ENCODE measurements around the gene RAB10.

DNA sequence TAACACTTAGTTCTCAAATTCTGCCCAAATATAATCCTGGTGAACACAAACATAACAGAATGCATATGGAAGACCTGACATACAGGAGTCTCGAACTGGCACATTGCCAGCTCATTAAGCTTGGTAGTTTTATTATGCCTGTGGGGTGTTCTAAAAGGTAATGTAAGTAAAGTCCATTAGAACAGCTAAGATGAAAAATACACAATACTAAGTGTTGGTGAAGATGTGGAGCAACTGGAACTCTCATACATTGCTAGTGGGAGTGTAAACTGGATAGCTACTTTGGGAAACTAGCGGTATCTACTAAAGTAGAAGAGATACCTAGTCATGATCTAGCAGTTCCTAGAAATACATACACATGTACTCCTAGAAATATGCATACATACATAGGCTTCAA lies 24.3 kb upstream of the RAB10 start:
- TF ChIP-seq CTCF (CRISPR knock-in tag; IDR thresholded peaks at IDR 0.05) = no peak
- no peak for TF ChIP-seq EEA1 (CRISPR knock-in tag; IDR thresholded peaks at IDR 0.05; ENCODE audit: borderline replicate concordance)
- no peak for TF ChIP-seq ZFP36 (IDR thresholded peaks at IDR 0.05; ENCODE audit: borderline replicate concordance, low read depth, low read length, partially characterized antibody)
- TF ChIP-seq SAFB2 (CRISPR knock-in tag; IDR thresholded peaks at IDR 0.05; ENCODE audit: borderline replicate concordance, low read depth) = no peak
- TF ChIP-seq MAFK (conservative IDR thresholded peaks at IDR 0.05 in 1 of 2, IDR thresholded peaks at IDR 0.05 in 1 of 2; ENCODE audit: low read length in 2 of 2) = no peak
- TF ChIP-seq EZH2 (conservative IDR thresholded peaks at IDR 0.05; ENCODE audit: low read depth, low read length) = no peak

Measured in HepG2 (cell line).